Measurements from ENCODE around the gene CYP51A1.

DNA sequence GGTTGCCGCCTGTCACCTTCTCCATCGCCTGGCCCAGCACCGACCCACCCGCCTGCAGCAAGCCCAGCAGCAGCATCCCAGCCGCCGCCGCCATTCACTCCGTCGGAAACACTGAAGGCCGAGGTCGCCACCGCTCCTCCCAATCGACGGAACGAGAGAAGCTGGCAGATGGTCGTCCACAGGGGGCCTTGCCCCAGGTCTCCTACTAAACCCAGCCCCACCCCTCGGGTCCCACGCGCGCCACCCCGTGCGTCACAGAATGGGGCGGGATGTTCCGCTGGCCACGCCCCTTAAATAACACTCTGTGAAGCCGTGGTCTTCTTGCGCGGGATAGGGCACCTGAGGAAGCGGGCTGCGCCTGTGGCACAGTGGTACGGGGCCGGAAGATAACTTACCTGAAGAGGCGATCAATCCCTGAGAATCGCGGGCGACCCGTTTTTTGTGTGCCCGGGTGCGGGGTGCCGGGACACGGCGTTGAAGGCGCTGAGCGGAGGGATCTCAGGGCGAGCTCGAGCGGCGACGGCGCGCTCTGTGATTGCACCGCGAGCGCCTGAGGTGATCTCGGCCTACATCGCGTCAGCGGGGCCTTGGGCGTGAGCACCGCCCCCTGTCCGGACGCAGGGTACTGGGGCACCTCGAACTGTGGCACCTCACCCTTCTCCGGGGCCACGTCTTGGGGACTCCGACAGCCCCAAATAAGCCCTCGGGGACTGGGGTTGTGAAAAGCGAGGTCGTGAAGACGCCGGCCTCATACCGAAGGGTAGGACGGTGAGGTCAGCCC, at the start of gene CYP51A1:
- TF ChIP-seq SRF (IDR thresholded peaks at IDR 0.05; ENCODE audit: low read depth, low read length) (no peak), PHF8 (CRISPR knock-in tag; IDR thresholded peaks at IDR 0.05) (peak; percentile 86), ZNF446 (CRISPR knock-in tag; IDR thresholded peaks at IDR 0.05) (no peak)

Data from HepG2 (cell line).